Measurements from ENCODE around the gene KIF6.

- TF ChIP-seq, protein P1, sequence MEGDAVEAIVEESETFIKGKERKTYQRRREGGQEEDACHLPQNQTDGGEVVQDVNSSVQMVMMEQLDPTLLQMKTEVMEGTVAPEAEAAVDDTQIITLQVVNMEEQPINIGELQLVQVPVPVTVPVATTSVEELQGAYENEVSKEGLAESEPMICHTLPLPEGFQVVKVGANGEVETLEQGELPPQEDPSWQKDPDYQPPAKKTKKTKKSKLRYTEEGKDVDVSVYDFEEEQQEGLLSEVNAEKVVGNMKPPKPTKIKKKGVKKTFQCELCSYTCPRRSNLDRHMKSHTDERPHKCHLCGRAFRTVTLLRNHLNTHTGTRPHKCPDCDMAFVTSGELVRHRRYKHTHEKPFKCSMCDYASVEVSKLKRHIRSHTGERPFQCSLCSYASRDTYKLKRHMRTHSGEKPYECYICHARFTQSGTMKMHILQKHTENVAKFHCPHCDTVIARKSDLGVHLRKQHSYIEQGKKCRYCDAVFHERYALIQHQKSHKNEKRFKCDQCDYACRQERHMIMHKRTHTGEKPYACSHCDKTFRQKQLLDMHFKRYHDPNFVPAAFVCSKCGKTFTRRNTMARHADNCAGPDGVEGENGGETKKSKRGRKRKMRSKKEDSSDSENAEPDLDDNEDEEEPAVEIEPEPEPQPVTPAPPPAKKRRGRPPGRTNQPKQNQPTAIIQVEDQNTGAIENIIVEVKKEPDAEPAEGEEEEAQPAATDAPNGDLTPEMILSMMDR (IDR thresholded peaks at IDR 0.05), result no peak
- TF ChIP-seq POLR2A (IDR thresholded peaks at IDR 0.05), result no peak
These were observed 276.2 kb downstream of the KIF6 start for GRCh38 chr6:39449022-39449421.

Data from uterus (tissue), 2 donors.